HG03095 (cell line): ENCODE results near the gene MUC2.

Source experiments
- ATAC-seq: cut with Tn5 transposase; IDR thresholded peaks from one replicate; pipeline ENCODE4 v1.9.1; 2021; ENCODE audit warnings: moderate library complexity; ENCODE audit not compliant: unreplicated experiment

The MUC2 gene

GRCh38 chr11:1050581-1051355, 23.9 kb upstream of the MUC2 start:
- no peak for ATAC-seq

- ATAC-seq, result no peak
Measured at GRCh38 chr11:1051356-1052132, 23.1 kb upstream of the MUC2 start.

GRCh38 chr11:1052133-1053011, 22.3 kb upstream of the MUC2 start:
- no peak for ATAC-seq

GRCh38 chr11:1053121-1053901, 21.4 kb upstream of the MUC2 start:
- ATAC-seq, result no peak

DNA sequence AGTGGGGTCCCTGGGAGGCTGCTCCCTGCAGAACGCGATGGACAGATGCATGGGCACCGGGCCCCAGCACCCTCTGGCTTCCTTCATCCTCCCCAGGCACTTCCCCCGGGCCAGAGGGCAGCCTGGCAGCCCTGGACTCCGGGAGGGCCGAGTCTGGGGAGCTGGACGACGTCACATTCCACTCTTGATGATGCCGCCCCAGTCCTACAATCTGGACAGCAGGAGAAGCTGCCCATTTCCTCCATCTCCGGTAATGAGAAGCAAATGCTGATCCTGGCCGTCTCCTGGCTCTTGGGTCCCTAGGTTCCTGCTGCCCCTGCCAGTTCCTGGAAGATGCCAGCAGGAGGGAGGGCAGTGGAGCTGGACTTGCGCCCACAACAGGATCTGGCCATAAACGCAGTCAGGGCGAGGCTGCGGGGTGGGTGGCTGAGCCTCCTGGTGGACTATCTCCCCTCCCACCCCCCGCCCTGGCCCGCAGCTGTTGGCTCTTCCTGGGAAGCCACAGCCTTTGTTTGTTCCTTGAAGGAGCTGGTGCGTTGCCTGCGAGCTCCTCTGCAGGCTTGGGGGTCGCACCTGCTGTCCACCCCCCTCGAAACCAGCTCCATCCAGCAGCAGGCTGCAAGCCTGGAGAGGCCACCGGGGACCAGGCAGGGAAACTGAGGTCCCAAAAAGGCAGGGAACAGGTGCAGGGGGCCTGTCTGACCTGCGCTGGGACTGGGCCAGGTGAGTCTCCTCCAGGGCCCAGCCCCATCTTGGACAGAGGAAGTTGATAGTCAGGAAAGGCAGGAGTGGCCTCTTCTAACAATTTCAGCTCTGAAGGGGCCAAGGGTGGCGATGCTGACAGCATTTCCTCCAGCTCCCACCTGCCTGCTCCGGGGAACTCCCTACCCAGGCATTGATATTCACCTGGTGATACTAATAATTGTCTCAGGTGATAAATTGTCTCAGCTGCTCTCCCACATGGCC, 20.2 kb upstream of the MUC2 start:
- no peak for ATAC-seq

GRCh38 chr11:1055109-1055703, 19.5 kb upstream of the MUC2 start:
- ATAC-seq, result no peak

GRCh38 chr11:1055990-1056771, 18.5 kb upstream of the MUC2 start:
- no peak for ATAC-seq

DNA sequence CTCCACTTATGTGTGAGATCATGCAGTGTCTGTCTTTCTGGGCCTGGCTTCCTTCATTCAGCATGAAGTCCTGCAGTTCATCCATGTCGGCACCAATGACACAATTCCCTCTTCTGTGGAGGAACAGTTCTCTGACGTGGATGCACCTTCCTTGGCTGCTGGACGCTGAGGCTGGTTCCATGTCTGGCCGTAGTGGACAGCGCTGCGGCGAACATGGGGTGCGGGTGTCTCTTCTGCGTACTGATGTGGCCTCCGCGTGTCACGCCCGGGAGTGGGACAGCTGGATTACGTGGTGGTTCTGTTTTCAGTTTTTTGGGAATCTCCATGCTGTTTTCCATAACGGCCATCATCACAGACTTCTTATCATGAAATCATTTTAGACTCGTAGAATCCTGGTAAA, 16.9 kb upstream of the MUC2 start:
- ATAC-seq, result no peak

- no peak for ATAC-seq
Measured at GRCh38 chr11:1059759-1060158, 14.9 kb upstream of the MUC2 start.

- ATAC-seq, result no peak
Measured at GRCh38 chr11:1060410-1060809, 14.3 kb upstream of the MUC2 start.

GRCh38 chr11:1060852-1061616, 13.6 kb upstream of the MUC2 start:
- no peak for ATAC-seq

GRCh38 chr11:1062075-1062820, 12.4 kb upstream of the MUC2 start:
- ATAC-seq, result no peak

DNA sequence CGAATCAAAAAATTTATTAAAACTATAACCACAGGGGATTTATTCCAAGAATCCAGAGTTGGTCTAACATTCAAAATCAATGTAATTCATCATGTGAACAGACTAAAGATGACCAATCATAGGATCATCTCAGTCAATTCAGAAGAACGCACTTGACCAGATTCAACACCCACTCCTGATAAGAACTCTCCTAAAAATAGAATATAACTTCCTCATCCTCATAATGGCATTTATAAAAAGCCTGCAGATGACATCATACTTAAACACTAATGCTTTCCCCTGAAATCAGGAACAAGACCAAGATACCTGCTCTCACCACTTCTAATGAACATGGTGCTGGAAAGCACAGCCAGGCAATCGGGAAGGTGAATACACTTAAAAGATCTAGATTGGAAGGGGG, 10.5 kb upstream of the MUC2 start:
- no peak for ATAC-seq

- ATAC-seq, result no peak
Measured at GRCh38 chr11:1067812-1068496, 6.7 kb upstream of the MUC2 start.

DNA sequence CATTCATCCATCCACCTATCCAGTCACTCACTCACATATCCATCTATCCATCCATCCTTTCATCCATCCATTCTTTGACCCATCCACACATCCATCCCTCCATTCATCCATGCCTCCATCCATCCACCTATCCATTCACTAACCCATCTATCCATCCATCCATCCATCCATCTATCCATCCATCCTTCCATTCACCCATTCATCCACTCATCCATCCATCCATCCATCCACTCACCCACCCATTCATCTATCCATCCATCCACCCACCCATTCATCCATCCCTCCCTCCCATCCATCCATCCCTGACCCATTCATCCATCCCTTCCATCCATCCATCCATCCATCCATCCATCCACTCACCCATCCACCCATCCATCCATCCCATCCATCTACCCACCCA, 4.9 kb upstream of the MUC2 start:
- ATAC-seq, result no peak
